ENCODE data around the gene PCDHB11. TPM values are rescaled to one million over a fixed set of nuclear protein-coding genes. Genes with fewer than 3 reads are reported as not detected.
A peak's percentile ranks its signal among the peaks of the same experiment; 100 is the strongest.
"Not testable (repeated sequence)": the region's sequence is repeated elsewhere in the genome, so short reads cannot be mapped to it uniquely, and the experiment has no call there.

Gene PCDHB11
- total and polyA plus RNA-seq, 2 donors (not counting 3 experiments of a cell fraction or from before 2014, with no cell fraction given): 0.11 to 0.18 TPM

DNA sequence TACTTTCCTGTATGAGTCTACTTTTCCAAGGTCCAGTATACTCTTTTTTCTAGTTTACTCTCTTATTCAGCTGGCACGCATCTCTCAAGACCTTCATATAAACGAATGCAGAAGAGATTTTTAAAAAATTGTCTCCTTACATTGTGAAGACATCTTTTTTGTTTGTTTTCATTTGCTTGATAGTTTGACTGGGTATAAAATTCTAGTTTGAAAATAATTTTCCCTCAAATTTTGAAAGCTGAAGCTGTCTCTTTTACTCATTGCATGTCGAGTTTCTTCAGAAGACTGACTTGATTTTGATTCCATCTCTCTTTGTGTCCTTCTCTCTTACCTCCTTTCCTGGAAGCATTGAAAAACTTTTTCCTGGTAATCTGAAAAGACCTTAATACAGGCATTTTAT, 3.1 kb upstream of the PCDHB11 start:
- ChIA-PET CTCF (interaction anchor here (2.2 kb wide), 1 partner anchor 368 kb away, joined by 7 read pairs; no protein-coding TSS in a partner anchor), POLR2A (no interaction called here)
- Histone ChIP-seq H4K20me1 (replicated peaks; ENCODE audit: control insufficient read depth, extremely low read depth, insufficient read depth, low read length) (no peaks in the 10 kb centered on the region), H3K27me3 (ENCODE audit: control insufficient read depth in 2 of 2, insufficient read depth in 2 of 2, low read length in 2 of 2) (no peaks in the 10 kb centered on the region), H3K4me3 (replicated peaks in 1 of 3; ENCODE audit: insufficient read depth in 1 of 3, low read depth in 1 of 3, low read length in 3 of 3) (no peak overlapping the region), H3K9ac (replicated peaks; ENCODE audit: extremely low read depth, insufficient read depth, low read length) (no peak overlapping the region), H3K4me2 (ENCODE audit: insufficient read depth, low read length) (no peak overlapping the region), H2AFZ (ENCODE audit: low read depth, low read length) (no peak overlapping the region), H3K9me3 (replicated peaks; ENCODE audit: control insufficient read depth, insufficient read depth, low read length) (no peaks in the 10 kb centered on the region), H3K79me2 (ENCODE audit: control insufficient read depth, insufficient read depth, low read length) (no peaks in the 10 kb centered on the region), H3K9me1 (replicated peaks; ENCODE audit: control insufficient read depth, extremely low read depth, insufficient read depth, low read length) (no peaks in the 10 kb centered on the region), H3K27ac (ENCODE audit: insufficient read depth, low read depth, low read length) (no peak overlapping the region), H3K4me1 (ENCODE audit: control insufficient read depth, extremely low read depth, insufficient read depth, low read length) (no peaks in the 10 kb centered on the region), H3K36me3 (ENCODE audit: control insufficient read depth in 2 of 2, extremely low read depth in 1 of 2, insufficient read depth in 2 of 2, low read length in 2 of 2) (no peaks in the 10 kb centered on the region)
- DNase-seq (ENCODE audit: low read depth, low spot score) (no peak), FAIRE-seq (peak; percentile 18)
- intact Hi-C loops (cut with micrococcal nuclease): no loop called here
- dilution Hi-C loops (cut with MboI; ENCODE audit: extremely low pct_ligation_motif_present, low sequenced_read_pairs): no loop called here
- TF ChIP-seq, protein P1, sequence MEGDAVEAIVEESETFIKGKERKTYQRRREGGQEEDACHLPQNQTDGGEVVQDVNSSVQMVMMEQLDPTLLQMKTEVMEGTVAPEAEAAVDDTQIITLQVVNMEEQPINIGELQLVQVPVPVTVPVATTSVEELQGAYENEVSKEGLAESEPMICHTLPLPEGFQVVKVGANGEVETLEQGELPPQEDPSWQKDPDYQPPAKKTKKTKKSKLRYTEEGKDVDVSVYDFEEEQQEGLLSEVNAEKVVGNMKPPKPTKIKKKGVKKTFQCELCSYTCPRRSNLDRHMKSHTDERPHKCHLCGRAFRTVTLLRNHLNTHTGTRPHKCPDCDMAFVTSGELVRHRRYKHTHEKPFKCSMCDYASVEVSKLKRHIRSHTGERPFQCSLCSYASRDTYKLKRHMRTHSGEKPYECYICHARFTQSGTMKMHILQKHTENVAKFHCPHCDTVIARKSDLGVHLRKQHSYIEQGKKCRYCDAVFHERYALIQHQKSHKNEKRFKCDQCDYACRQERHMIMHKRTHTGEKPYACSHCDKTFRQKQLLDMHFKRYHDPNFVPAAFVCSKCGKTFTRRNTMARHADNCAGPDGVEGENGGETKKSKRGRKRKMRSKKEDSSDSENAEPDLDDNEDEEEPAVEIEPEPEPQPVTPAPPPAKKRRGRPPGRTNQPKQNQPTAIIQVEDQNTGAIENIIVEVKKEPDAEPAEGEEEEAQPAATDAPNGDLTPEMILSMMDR (IDR thresholded peaks at IDR 0.05; ENCODE audit: extremely low read depth in 1 of 2, insufficient read depth in 1 of 2, low read depth in 1 of 2, low read length in 2 of 2): no peak
- no peak for TF ChIP-seq MYC (IDR thresholded peaks at IDR 0.05; ENCODE audit: low read depth, low read length)
- no peak for TF ChIP-seq EZH2 (IDR thresholded peaks at IDR 0.05; ENCODE audit: borderline replicate concordance, low read depth, low read length, severe bottlenecking)
- TF ChIP-seq POLR2AphosphoS5 (IDR thresholded peaks at IDR 0.05; ENCODE audit: insufficient read depth, low read depth, low read length): no peak
- no peak for TF ChIP-seq JUN (IDR thresholded peaks at IDR 0.05; ENCODE audit: borderline replicate concordance, insufficient read depth, insufficient read length, low read depth)
- no peak for TF ChIP-seq POLR2A (IDR thresholded peaks at IDR 0.05; ENCODE audit: low read depth, low read length)
- TF ChIP-seq, protein P2, sequence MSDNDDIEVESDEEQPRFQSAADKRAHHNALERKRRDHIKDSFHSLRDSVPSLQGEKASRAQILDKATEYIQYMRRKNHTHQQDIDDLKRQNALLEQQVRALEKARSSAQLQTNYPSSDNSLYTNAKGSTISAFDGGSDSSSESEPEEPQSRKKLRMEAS (IDR thresholded peaks at IDR 0.05; ENCODE audit: insufficient read depth, insufficient read length): no peak
- no peak for TF ChIP-seq GATA2 (IDR thresholded peaks at IDR 0.05; ENCODE audit: insufficient read depth, insufficient read length, low read depth, low read length)
- no peak for TF ChIP-seq FOS (IDR thresholded peaks at IDR 0.05; ENCODE audit: borderline replicate concordance, insufficient read depth, low read length)
- no TSS peak for BruUV-seq (replicated peaks)

DNA sequence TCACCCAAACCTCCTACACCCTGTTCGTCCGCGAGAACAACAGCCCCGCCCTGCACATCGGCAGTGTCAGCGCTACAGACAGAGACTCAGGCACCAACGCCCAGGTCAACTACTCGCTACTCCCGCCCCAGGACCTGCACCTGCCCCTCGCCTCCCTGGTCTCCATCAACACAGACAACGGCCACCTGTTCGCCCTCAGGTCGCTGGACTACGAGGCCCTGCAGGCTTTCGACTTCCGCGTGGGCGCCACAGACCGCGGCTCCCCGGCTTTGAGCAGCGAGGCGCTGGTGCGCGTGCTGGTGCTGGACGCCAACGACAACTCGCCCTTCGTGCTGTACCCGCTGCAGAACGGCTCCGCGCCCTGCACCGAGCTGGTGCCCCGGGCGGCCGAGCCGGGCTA, 1.7 kb downstream of the PCDHB11 start:
- BruUV-seq (replicated peaks); FAIRE-seq: not testable (repeated sequence)

DNA sequence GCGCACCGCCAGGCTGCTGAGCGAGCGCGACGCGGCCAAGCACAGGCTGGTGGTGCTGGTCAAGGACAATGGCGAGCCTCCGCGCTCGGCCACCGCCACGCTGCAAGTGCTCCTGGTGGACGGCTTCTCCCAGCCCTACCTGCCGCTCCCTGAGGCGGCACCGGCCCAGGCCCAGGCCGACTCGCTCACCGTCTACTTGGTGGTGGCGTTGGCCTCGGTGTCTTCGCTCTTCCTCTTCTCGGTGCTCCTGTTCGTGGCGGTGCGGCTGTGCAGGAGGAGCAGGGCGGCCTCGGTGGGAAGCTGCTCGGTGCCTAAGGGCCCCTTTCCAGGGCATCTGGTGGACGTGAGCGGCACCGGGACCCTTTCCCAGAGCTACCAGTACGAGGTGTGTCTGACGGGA, 2.2 kb downstream of the PCDHB11 start:
- H3K4me2 ChIP-seq (ENCODE audit: insufficient read depth, low read length); H3K36me3 ChIP-seq (ENCODE audit: control insufficient read depth in 2 of 2, extremely low read depth in 1 of 2, insufficient read depth in 2 of 2, low read length in 2 of 2); H3K9me1 ChIP-seq (replicated peaks; ENCODE audit: control insufficient read depth, extremely low read depth, insufficient read depth, low read length); H3K27me3 ChIP-seq (ENCODE audit: control insufficient read depth in 2 of 2, insufficient read depth in 2 of 2, low read length in 2 of 2); H3K9me3 ChIP-seq (replicated peaks; ENCODE audit: control insufficient read depth, insufficient read depth, low read length); H3K27ac ChIP-seq (ENCODE audit: insufficient read depth, low read depth, low read length); H3K4me1 ChIP-seq (ENCODE audit: control insufficient read depth, extremely low read depth, insufficient read depth, low read length); FAIRE-seq; H3K4me3 ChIP-seq (replicated peaks in 1 of 3; ENCODE audit: insufficient read depth in 1 of 3, low read depth in 1 of 3, low read length in 3 of 3); H3K9ac ChIP-seq (replicated peaks; ENCODE audit: extremely low read depth, insufficient read depth, low read length); POLR2A ChIA-PET; H4K20me1 ChIP-seq (replicated peaks; ENCODE audit: control insufficient read depth, extremely low read depth, insufficient read depth, low read length); dilution Hi-C loops (cut with MboI; ENCODE audit: extremely low pct_ligation_motif_present, low sequenced_read_pairs); intact Hi-C loops (cut with micrococcal nuclease); BruUV-seq (replicated peaks); H3K79me2 ChIP-seq (ENCODE audit: control insufficient read depth, insufficient read depth, low read length); DNase-seq (ENCODE audit: low read depth, low spot score); H2AFZ ChIP-seq (ENCODE audit: low read depth, low read length): not testable (repeated sequence)
- CTCF ChIA-PET: interaction anchor here (1.0 kb wide), 1 partner anchor 22 kb away, joined by 3 read pairs; the partner anchor contains the start of gene PCDHB14

More for the DNA sequence above, 1.7 kb downstream of the PCDHB11 start:
- DNase-seq (ENCODE audit: low read depth, low spot score); H3K79me2 ChIP-seq (ENCODE audit: control insufficient read depth, insufficient read depth, low read length); H4K20me1 ChIP-seq (replicated peaks; ENCODE audit: control insufficient read depth, extremely low read depth, insufficient read depth, low read length); dilution Hi-C loops (cut with MboI; ENCODE audit: extremely low pct_ligation_motif_present, low sequenced_read_pairs); H2AFZ ChIP-seq (ENCODE audit: low read depth, low read length); H3K36me3 ChIP-seq (ENCODE audit: control insufficient read depth in 2 of 2, extremely low read depth in 1 of 2, insufficient read depth in 2 of 2, low read length in 2 of 2); intact Hi-C loops (cut with micrococcal nuclease); H3K9ac ChIP-seq (replicated peaks; ENCODE audit: extremely low read depth, insufficient read depth, low read length); H3K9me1 ChIP-seq (replicated peaks; ENCODE audit: control insufficient read depth, extremely low read depth, insufficient read depth, low read length); H3K4me1 ChIP-seq (ENCODE audit: control insufficient read depth, extremely low read depth, insufficient read depth, low read length); POLR2A ChIA-PET; H3K4me3 ChIP-seq (replicated peaks in 1 of 3; ENCODE audit: insufficient read depth in 1 of 3, low read depth in 1 of 3, low read length in 3 of 3); H3K27me3 ChIP-seq (ENCODE audit: control insufficient read depth in 2 of 2, insufficient read depth in 2 of 2, low read length in 2 of 2); H3K27ac ChIP-seq (ENCODE audit: insufficient read depth, low read depth, low read length); H3K9me3 ChIP-seq (replicated peaks; ENCODE audit: control insufficient read depth, insufficient read depth, low read length); H3K4me2 ChIP-seq (ENCODE audit: insufficient read depth, low read length): not testable (repeated sequence)
- CTCF ChIA-PET: interaction anchor here (1.0 kb wide), 1 partner anchor 22 kb away, joined by 3 read pairs; the partner anchor contains the start of gene PCDHB14

All from endothelial cell of umbilical vein (primary cell).